ENCODE measurements around the gene LONRF2.
A peak's percentile ranks its signal among the peaks of the same experiment; 100 is the strongest.

Gene LONRF2

GRCh38 chr2:100276716-100277115, 45.6 kb downstream of the LONRF2 start:
- DNase-seq: no peak

- no peak for DNase-seq
Measured at GRCh38 chr2:100275200-100275589, 47.1 kb downstream of the LONRF2 start.

- no peak for DNase-seq
Measured at GRCh38 chr2:100274566-100275199, 47.6 kb downstream of the LONRF2 start.

GRCh38 chr2:100274076-100274475, 48.2 kb downstream of the LONRF2 start:
- no peak for DNase-seq

GRCh38 chr2:100273387-100273786, 48.9 kb downstream of the LONRF2 start:
- DNase-seq: no peak

GRCh38 chr2:100272841-100273329, 49.4 kb downstream of the LONRF2 start:
- DNase-seq: no peak

GRCh38 chr2:100271210-100271609, 51.1 kb downstream of the LONRF2 start:
- DNase-seq: no peak

- no peak for DNase-seq
Measured at GRCh38 chr2:100270381-100271146, 51.7 kb downstream of the LONRF2 start.

- no peak for DNase-seq
Measured at GRCh38 chr2:100269889-100270288, 52.4 kb downstream of the LONRF2 start.

- DNase-seq: no peak
Measured at GRCh38 chr2:100268986-100269385, 53.3 kb downstream of the LONRF2 start.

- no peak for DNase-seq
Measured at GRCh38 chr2:100267751-100268150, 54.5 kb downstream of the LONRF2 start.

- DNase-seq: no peak
Measured at GRCh38 chr2:100266126-100266525, 56.2 kb downstream of the LONRF2 start.

GRCh38 chr2:100265226-100265625, 57.1 kb downstream of the LONRF2 start:
- no peak for DNase-seq

- DNase-seq: no peak
Measured at GRCh38 chr2:100264651-100265050, 57.6 kb downstream of the LONRF2 start.

- no peak for DNase-seq
Measured at GRCh38 chr2:100264121-100264520, 58.2 kb downstream of the LONRF2 start.

GRCh38 chr2:100262555-100263320, 59.6 kb downstream of the LONRF2 start:
- DNase-seq: peak in 47 of 56 donors; percentile 8 to 80 (median 48)

GRCh38 chr2:100262046-100262445, 60.3 kb downstream of the LONRF2 start:
- DNase-seq: peak in 7 of 56 donors; percentile 8 to 37 (median 15)

- DNase-seq: peak in 52 of 56 donors; percentile 12 to 86 (median 56)
Measured at GRCh38 chr2:100260712-100261620, 61.3 kb downstream of the LONRF2 start.

GRCh38 chr2:100259106-100259505, 63.2 kb downstream of the LONRF2 start:
- DNase-seq: no peak

- DNase-seq: peak in 1 of 56 donors; percentile 11
Measured at GRCh38 chr2:100257939-100258338, 64.4 kb downstream of the LONRF2 start.

GRCh38 chr2:100256849-100257248, 65.5 kb downstream of the LONRF2 start:
- peak in 1 of 56 donors; percentile 9 for DNase-seq

Data from amygdala (tissue), 56 donors.